OCI-LY1 (cell line): ENCODE results near the gene MFRP.

ENCODE experiments used
- EZH2 ChIP-seq: fragments of 200-600 bp; sonication (generic), shearing (Covaris generic); IDR thresholded peaks from 2 replicates; pipeline ENCODE4 v1.8.0; 2017; ENCODE audit warnings: borderline replicate concordance, mixed run types, mild to moderate bottlenecking, antibody characterized with exemption, low read length, moderate library complexity, mixed read lengths
- TF ChIP-seq, protein P1 (sequence below): fragments of 200-600 bp; sonication (generic), shearing (Covaris generic); IDR thresholded peaks from 2 replicates; pipeline ENCODE4 v1.5.1; 2017; ENCODE audit warnings: mild to moderate bottlenecking, antibody characterized with exemption, low read length, moderate library complexity, mixed read lengths

DNA sequence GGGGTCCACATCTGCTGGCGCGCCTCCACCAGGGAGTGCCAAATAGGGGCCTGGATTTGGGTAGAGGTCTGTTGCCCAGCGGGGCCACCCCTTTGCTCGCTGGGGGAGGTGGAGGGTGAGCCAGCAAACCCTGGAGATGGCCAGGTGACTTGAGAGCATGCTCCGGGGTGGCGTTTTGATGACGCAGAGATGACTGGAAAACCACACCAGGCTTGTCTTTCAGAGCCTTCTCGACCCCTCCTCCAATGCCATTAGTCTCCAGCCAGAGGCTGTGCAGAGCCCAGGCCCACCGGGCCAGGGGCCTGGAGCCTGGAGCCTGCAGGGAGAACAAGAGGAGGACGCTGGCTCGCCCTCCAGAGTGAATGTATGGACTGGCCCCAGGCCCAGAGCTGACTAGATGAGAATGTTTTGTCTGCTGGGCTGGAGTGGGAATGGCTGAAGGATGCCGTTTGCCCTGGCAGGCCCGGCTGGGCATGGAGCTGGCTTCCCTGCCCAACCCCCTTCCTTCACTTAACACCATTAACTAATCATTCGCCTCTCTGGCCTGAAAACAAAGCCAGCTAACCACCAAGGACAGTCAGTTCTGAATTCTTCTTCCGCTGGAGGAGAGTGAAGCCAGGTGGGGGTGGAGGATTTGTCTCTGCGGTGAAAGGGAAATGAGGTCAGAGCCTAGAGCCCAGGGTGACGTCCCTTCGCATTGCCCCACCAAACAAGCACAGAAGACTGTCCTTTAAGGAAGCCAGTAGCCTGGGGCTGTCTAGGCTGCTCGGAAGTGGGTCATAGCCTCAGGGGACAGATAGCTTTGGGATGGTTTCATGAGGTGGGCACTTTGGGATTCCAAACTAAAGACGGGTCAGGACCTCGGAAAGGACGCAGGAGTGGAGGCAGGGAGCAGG, 28.0 kb downstream of the MFRP start:
- TF ChIP-seq, protein P1, sequence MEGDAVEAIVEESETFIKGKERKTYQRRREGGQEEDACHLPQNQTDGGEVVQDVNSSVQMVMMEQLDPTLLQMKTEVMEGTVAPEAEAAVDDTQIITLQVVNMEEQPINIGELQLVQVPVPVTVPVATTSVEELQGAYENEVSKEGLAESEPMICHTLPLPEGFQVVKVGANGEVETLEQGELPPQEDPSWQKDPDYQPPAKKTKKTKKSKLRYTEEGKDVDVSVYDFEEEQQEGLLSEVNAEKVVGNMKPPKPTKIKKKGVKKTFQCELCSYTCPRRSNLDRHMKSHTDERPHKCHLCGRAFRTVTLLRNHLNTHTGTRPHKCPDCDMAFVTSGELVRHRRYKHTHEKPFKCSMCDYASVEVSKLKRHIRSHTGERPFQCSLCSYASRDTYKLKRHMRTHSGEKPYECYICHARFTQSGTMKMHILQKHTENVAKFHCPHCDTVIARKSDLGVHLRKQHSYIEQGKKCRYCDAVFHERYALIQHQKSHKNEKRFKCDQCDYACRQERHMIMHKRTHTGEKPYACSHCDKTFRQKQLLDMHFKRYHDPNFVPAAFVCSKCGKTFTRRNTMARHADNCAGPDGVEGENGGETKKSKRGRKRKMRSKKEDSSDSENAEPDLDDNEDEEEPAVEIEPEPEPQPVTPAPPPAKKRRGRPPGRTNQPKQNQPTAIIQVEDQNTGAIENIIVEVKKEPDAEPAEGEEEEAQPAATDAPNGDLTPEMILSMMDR = no peak
- no peak for TF ChIP-seq EZH2
